GM19023 (cell line): ENCODE measurements around the gene CACNA1S.

ENCODE experiments used
- ATAC-seq: cut with Tn5 transposase; IDR thresholded peaks from one replicate; pipeline ENCODE4 v1.9.1; 2021; ENCODE audit warnings: mild to moderate bottlenecking, moderate library complexity; ENCODE audit not compliant: unreplicated experiment

CACNA1S gene

DNA sequence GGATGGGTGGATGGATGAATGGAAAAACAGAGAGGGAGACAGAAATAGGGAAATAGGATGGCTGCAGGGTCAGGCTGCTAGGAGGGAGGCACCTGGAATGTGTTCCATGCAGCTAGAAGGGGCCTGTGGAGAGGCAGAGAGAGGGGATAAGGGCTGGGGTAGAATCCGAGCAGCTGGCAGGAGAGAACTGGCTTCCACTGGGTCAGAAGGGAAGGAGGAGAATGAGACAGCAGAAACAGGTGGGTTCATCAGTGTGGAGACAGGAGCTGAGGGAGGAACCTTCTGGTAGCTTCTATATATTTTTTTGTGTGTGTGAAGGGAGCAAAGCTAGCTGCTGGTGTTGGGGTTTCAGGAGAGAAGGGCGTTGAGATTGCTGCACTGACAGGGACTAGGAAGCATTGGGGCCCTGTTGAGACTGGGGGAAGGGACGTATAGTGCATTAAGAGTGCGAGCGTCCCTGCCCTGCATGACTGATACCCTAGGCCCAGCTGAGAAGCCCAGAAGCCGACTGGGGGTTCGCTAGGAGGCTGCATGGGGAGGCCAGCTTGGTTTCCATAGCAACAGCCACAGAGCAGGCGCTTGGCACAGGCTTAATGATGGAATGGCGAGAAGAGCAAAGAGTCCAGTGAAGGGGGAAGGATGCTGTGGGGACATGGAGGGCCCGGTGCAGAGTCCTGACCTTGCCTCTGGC is 73.9 kb downstream of the CACNA1S start:
- ATAC-seq = no peak

DNA sequence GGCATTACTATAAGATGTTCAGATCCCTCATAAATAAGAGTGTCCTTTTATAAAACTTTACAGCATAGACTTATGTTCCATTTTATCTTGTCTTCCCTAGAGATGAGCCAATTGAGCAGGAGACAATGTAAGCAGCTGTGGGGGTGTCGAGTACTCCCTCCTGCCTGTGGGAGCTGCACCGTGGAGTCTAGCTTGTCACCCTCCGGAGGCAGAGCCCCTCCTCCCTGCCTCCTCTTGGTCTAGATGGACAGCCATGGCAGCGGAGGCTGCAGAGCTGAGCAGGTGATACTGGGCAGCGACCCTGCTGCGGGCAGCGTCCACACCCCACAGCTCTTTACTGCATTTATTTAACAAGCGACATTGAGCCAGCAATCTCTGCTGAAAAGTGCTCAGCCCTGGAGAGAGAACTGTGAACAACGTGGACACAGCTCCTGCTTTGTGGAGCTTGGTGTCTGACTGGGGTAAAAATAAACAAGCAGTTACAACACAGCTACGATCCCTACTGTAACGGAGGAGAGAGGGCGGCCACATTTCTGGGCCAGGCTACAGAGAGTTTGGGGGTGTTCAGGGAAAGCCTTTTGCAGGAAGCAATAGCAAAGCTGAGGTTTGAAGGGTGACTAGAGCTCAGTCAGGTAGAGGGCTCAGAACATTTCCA is 75.9 kb downstream of the CACNA1S start:
- ATAC-seq = no peak

DNA sequence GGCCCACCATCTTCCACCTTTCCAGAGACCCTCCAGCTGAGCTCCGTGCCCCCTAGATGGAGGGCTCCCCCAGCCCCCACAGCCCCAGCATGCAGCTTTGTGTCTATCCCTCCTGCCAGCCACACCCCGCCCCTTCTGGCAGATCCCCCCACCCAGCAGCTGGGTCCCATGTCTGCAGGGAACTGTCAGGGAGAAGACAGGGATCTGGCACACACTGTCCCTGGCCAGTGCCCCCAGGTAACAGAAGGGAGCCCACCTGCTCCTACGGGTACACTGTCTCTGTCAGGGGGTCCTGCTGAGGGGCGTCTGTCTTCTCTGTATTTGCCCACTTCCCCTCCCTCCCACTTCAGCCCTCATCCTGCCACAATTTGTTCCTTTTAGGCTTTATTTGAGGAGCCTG is 77.6 kb downstream of the CACNA1S start:
- no peak for ATAC-seq

DNA sequence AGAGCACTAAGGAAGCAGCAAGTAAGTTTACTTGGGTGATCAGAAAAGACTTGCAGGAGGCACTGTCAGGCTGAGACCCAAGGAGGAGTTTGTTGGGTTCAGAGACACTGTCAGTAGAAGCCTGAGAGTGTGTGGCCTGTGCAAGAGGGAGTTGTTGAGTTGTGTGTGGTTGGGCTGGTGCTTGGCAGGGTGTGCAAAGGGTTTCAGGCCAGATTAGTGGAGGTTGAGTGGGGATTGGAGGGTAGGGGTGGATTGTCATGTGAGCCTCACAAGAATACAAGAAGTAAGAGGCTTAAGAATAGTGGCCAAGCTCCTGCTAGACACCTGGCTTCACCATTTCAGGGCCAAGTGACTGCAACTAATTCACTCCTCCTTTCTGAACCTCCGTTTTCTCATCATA is 79.8 kb downstream of the CACNA1S start:
- no peak for ATAC-seq

DNA sequence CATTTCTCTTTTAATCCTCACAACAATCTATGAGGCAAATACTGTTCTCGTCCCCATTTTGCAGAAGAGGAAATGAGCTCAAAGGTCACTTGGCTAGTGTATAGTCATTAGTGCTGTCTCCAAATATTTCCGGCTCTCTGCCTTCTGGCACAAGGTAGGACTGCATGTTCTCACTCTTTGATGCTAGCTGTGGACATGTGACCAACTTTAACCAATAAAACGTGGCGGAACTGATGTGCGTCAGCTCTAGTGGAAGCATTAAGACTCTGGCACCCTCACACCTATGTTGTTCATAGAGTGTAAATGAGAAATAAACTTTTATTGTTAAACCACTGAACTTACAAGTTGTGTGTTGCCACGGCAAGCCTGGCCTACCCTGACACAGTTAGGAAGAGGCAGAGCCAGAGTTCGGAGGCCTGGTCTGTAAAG is 83.8 kb downstream of the CACNA1S start:
- no peak for ATAC-seq

DNA sequence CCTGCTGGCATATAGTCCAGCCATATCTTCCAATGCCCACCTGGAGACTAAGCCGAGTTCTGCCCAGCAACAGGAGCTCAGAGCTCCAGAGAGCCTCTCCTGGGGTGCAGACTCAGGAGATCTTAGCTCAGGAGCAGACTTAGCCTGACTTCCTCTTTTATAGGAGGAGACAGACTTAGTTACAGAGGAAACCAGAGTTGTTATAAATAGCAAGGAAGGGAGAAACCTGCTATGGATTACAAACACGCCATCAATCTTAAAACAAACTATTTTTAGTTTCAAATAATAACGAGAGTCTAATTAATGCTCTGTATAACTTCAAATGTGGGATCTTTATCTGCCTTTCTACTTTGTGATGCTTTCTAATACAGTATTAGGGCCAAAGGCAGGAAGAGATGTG is 85.4 kb downstream of the CACNA1S start:
- no peak for ATAC-seq

DNA sequence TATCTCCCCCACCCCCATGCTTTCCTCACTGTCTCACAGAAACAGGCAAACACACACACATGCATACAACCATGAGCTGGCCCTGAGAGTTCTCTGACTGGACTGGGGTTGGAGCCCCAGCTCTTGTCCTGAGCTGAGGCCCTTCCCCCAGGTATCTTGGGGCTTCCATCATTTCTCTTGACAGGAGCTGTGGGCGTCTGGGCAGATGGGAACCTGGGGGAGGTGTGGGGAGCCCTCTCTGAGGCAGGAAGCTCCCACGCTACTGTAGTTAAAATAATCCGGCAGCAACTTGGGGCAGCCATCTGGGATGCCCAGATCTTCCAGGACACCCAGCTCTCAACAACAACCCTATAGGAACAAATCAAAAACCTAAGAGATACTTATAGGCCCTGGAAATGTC is 86.0 kb downstream of the CACNA1S start:
- ATAC-seq = no peak

DNA sequence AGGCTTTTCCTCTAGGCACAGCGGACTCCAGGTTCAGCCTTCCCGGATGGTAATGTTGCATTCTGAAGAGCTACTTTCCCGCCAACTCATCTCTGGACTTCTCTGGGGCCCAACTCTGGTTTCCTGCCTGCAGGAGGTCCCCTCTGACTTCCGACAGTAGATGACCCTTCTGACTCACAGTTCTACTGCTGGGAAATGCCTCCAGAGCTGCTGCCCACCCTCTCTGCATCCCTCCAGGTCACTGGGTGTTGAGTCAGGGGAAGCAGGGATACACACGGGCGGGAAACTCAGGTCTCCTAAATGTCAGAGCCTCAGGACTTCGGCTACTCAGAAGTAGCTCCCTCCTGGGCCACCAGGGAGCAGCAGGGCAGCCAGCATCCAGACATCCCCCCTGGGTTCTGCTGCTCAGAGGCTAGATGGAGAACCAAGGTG is 86.6 kb downstream of the CACNA1S start:
- no peak for ATAC-seq

DNA sequence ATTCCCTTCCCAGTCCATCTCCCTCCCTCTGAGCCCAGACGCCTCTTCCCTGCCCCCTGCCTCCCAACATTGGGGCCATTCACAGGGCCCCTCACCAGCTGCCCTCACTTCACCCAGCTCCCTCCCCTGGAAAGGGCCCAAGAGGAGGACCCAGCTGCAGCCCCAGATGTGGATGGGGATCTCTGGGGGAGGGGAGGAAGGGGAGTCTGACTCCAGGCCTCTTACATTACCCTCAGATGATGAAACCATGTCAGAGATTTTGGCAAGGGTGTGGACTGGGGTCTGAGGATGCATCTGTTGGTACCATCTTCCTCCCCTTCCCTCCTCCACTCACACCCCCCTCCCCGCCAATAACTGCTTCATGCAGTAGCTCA is 87.6 kb downstream of the CACNA1S start:
- ATAC-seq = no peak

DNA sequence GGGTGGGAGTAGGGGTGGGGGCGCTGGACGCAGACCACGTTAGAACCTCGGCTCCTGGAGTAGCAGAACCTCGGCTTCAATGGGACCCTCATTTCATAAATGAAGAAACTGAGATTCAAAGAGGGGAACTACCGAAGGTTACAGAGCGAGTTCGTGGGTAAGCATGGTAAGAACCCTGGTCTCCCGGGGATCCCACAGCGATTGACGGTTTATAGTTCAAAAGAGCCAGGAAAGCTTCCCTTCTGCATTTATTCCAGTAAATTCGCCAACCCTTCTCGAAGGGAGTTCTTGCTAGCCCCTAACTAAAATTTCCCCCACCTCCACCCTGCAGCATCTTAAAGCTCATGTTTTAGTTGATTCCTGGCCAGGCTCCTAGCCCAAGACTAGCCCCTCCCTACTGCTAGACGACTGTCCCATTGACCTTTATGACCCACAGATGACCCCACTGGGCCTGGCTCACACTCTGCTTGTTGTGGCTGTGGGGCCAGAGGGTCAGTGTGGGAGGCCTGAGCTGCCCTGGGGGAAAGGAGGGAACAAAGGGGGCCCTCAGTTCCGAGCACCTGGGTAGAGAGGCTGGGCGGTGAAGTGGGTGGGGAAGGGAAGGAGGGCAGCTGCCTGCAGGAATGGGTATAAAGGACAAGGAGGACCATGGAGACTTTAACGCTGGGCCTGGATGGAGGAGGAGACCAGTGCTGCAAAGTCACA is 88.2 kb downstream of the CACNA1S start:
- no peak for ATAC-seq

DNA sequence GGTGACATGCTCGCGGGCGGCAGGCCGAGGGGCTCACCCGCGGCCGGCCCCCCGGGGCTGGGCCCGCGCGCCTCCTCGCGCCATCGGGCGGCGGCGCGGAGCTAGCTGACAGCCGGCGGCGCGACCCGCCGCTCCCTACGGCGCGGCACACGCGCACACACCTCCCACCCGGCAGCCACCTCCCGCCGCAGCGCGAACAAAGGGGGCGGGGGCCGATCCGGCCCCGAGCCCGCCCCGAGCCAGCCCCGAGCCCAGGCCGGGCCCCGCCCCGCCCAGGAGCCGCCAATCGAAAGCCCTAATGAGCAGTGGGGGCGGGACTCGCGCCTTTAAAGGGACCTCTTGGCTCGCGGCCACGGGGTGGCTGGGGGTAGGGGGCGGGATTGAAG is 88.7 kb downstream of the CACNA1S start, which contains the start of gene KIF21B:
TSS of gene KIF21B (minus strand) at position 198 of the 386 bp plus-strand sequence. CDS start 331 bp downstream, outside the sequence.
- ATAC-seq = peak; percentile 64

DNA sequence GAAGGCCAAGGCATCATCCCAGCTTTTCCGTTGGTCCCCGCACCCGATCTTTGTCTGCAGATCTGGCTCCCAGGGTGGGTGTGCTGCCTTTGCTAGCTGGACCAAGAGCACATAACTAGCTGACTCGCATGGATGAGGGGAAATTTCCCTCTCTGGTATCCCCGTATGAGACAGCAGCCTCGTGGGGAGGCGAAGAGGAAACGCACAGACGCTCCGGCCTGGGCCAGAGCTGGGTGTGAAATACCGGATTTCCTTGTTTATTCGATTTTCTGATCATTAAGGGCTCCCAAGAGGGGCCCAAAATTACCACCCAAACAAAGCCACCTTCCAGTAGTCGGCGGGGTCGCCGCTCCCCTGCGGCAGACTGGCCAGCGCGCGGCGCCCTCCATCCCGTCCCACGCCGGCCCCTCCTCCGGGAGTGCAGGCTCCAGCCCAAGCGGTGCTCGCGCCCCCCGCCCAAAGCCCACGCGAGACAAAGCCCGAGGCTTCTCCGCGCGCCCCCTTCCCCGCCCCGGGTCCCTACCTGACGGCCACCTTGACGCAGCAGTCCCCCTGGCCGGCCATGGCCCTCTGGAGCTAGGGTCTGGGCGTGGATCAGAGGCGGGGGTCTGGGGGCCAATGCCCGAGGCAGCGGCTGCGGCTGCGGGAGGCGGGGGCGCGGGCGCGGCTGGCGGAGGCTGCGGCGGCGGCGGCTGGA is 89.3 kb downstream of the CACNA1S start:
- no peak for ATAC-seq

DNA sequence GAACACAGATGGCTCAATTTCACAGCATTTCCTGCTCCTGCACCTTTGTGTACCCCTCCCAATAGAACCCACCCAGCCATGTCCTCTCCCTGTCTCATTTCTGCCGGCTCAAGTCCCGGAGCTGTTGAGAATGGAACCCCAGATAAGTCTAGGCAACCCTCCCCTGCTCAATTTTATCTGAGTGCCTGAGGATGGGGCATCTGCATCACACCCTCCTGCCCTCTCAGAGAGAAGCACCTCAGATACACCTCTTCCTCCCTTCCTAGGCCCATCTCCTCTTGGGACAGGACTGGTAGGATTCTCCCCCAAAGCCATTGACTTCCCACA is 89.8 kb downstream of the CACNA1S start:
- ATAC-seq = no peak

DNA sequence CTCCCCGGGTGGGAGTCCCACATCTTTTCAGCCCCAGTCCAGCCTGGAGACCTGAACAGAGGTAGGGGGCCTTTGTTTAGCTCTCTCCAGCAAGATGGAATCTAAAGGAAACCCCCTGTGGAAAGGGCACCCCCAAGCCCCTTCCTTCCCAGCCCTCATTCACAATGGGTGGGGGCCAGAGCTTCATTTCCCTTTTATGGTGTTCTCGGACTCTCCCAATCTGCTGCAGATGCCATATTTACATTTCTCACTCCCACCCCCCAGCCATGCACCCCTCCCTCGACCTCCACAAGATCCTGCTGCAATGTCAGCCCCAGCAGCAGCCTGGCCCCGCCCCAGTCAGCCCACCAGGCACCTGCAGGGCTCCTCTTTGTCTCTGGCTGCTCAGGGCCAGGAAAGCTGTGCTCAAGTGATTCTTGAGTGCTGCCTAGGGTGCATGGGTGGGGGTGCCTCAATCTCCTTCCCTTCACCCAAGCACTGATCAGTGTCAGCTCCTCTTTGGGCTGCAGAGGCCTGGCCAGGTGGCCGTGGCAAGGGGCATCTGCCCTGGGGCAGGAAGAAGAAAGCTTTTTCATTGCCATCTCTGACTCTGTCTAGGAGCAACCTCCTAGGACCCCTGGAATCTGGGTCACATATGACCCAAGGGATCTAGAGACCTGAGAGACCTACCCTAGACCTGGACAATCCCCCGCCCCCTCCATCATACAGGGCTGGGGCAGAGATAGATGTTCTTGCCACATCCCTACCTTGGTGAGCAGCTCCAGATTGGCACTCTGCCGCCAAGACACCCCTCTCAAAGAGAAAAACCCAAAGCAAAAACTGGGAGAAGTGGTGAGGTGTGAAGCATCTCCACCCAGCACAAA is 90.4 kb downstream of the CACNA1S start:
- ATAC-seq = no peak

DNA sequence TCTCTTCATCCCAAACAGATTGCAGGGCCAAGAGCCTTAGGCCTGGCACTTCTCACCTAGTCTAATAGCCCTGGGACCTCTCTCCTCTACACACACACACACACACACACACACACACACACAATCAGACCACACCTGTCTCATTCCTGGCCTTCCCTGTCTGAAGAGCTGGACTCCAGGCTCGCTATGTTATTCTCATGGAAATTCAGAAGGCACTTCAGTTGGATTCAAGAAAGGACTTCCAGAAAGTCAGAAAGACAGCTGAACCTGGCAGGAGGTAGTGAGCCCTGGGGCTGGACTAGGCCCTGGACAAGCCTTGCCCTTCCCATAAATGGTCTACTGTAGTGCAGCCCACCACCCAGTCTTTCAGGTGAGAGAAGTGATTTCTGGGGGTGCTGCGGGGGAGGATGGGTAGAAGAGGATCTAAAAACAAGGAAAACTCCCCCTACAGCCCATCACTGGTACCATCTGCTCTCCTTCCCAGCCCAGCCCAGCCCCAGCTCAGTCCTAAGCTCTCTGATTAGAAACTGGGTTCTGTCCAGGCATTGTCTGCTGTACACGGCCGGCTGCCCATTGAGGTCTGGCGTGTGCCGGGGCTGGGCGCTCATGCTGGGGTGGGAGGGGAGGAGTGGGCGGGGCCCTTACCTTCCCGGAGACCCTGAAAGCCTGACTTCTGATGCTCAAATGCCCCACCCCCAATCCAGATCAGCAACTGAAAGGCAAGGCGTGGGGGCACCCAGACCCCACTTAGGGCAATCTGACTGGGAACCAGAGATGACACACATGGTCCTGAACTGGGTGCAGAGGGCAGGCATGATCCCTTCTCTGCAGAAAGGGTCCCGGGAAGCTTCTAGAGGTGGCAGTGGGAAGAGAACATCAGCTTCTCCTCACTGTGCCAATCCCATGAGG is 91.3 kb downstream of the CACNA1S start:
- no peak for ATAC-seq

DNA sequence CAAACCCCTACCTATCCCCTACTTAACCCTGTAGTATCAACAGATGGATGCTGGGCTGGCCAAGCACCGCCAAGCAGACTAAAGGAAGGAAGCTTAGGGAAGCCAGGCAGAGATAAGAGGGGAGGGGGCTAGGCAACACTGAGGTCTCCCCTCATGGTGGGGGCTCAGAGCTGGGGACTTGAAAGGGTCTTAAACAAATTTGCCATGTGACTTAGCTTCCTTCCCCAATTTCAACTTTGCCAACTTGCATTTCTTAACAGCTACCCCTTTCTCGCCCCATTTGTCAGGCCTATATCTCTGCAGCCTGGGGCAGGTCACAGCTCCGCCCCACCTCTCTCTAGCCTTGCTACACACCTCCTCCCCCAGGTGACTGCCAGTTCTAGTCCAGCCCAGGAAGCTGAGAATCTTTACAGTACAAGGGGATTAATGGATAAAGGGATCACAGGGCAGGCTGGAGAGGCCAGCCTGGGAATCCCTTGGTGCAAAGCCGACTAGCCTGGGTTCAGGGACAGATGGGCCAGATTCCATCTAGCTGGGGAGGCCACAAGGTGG is 92.1 kb downstream of the CACNA1S start:
- ATAC-seq = no peak

DNA sequence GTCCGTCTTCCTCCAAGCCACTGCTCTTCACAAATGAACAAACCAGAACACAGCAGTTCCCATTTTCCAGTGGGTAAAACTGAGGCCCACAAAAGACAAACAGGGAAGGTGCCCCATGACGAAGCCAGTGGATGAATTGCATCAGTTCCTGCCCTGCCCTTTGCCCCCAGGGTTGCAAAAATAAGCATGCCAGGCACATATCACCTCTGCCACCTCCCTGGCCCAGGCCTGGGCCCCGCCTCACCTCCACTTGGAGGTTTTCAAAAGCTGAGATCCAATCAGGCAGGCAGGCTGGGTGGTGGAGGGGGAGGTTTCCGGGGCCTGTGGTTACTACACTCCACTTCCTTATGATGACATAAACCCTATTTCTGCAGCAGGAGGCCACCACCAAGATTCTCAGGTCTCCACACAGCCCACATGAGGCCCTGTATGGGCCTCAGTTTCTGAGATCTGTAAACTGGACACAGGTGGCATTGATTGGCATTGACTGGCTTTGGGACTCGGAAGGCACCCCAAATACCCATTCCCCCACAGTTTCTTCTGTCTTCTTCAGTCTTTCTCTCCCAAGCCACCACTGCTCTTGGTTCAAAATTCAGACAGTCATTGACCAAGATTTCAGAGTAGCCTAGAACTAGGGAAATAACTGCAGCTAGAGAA is 92.8 kb downstream of the CACNA1S start:
- ATAC-seq = peak; percentile 51

DNA sequence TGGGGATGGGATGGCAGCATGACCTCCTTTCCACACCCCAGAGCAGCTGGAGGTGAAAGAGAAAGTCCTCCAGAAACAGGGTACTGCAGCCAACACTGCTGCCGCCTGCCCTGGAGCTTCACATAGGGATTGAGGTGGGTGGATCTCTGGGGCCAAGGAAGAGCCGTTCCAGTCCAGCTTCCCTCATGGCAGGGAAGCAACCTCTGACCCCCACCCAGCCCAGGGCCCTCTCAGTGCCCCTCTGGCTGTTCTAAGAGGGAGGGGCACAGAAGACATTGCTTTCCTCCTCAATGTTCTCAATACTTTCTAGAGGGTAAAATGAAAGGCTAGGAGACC is 94.4 kb downstream of the CACNA1S start:
- ATAC-seq = no peak
